Bronchial epithelial cell (primary cell): Measurements from ENCODE around the gene PGGHG. TPM values are rescaled to one million over a fixed set of nuclear protein-coding genes. Genes with fewer than 3 reads are reported as not detected.

ENCODE experiments used
- DNase-seq: peaks from one replicate; pipeline ENCODE4 v3.0.0-alpha.2; 2010; ENCODE audit warnings: low read depth
- FAIRE-seq: peaks from 2 replicates; lab custom pipeline; 2011; peaks lifted over from hg19 to GRCh38; lab: Jason Lieb, UNC
- H3K27me3 ChIP-seq: 2 replicates; pipeline ENCODE4 v1.5.1; 2011; ENCODE audit warnings: low read length; ENCODE audit not compliant: control insufficient read depth, insufficient read depth
- H3K36me3 ChIP-seq: 2 replicates; pipeline ENCODE4 v1.5.1; 2011; ENCODE audit warnings: low read length; ENCODE audit not compliant: control insufficient read depth, insufficient read depth
- H3K4me3 ChIP-seq: 2 replicates; pipeline ENCODE4 v1.5.1; 2011; ENCODE audit warnings: mild to moderate bottlenecking, low read depth, low read length, control low read depth
- CTCF ChIP-seq: IDR thresholded peaks from 2 replicates; pipeline ENCODE4 v1.5.1; 2011; ENCODE audit warnings: mild to moderate bottlenecking, moderate library complexity, low read length, control low read depth, inconsistent platforms; ENCODE audit not compliant: insufficient read depth, severe bottlenecking
- total RNA-seq: library from RNA; depleted of rRNA; stranded (reverse); fragments of >200 nt; gene quantifications from 2 replicates; pipeline ENCODE4 v1.2.1, GENCODE V29; 2014

PGGHG gene
- total RNA-seq, 1 donor from 2014 or later = 3.2 TPM

- Histone ChIP-seq H3K4me3 (no peak overlapping the region), H3K36me3 (no peaks in the 10 kb centered on the region), H3K27me3 (peaks cover 3% of the 10 kb centered on the region)
- FAIRE-seq = no peak
- no peak for TF ChIP-seq CTCF
- no peak for DNase-seq
Observed at GRCh38 chr11:270451-271318, 18.2 kb upstream of the PGGHG start.

- Histone ChIP-seq H3K4me3 (no peak overlapping the region), H3K36me3 (no peaks in the 10 kb centered on the region), H3K27me3 (peaks cover 3% of the 10 kb centered on the region)
- no peak for DNase-seq
- TF ChIP-seq CTCF = no peak
- FAIRE-seq = no peak
Observed at GRCh38 chr11:271319-271715, 17.6 kb upstream of the PGGHG start.

GRCh38 chr11:272195-272930, 16.6 kb upstream of the PGGHG start:
- no peak for TF ChIP-seq CTCF
- no peak overlapping the region for H3K4me3 ChIP-seq
- H3K27me3 ChIP-seq = peaks cover 3% of the 10 kb centered on the region
- FAIRE-seq (no peak), DNase-seq (no peak)
- H3K36me3 ChIP-seq = no peaks in the 10 kb centered on the region

- no peak for FAIRE-seq
- no peak for DNase-seq
- H3K27me3 ChIP-seq = peaks cover 3% of the 10 kb centered on the region
- no peak overlapping the region for H3K4me3 ChIP-seq
- H3K36me3 ChIP-seq = no peaks in the 10 kb centered on the region
- TF ChIP-seq CTCF = no peak
Observed at GRCh38 chr11:272931-273198, 16.1 kb upstream of the PGGHG start.

- DNase-seq = no peak
- TF ChIP-seq CTCF = no peak
- H3K36me3 ChIP-seq = no peaks in the 10 kb centered on the region
- FAIRE-seq = no peak
- peaks cover 23% of the 10 kb centered on the region for H3K27me3 ChIP-seq
- H3K4me3 ChIP-seq = no peak overlapping the region
Observed at GRCh38 chr11:276219-276618, 12.7 kb upstream of the PGGHG start.
